HEK293T (cell line): Measurements from ENCODE around the gene C9.

Experiments used
- CTBP1 ChIP-seq: fragments of 450-650 bp; IDR thresholded peaks from 2 replicates; pipeline ENCODE4 v1.6.1; 2016; ENCODE audit warnings: borderline replicate concordance
- FOXM1 ChIP-seq: fragments of 450-650 bp; IDR thresholded peaks from 2 replicates; pipeline ENCODE4 v1.6.1; 2017; ENCODE audit warnings: mild to moderate bottlenecking, borderline replicate concordance
- PKNOX1 ChIP-seq: fragments of 450-650 bp; IDR thresholded peaks from 2 replicates; pipeline ENCODE4 v1.6.1; 2016

- TF ChIP-seq PKNOX1 (no peak), FOXM1 (no peak), CTBP1 (no peak)
Measured at GRCh38 chr5:39362646-39363045, 1.6 kb downstream of the C9 start.
